ENCODE results near the gene NISCH. TPM values are rescaled to one million over a fixed set of nuclear protein-coding genes. Genes with fewer than 3 reads are reported as not detected.

Gene NISCH
- polyA plus RNA-seq, 2 of the 4 experiments (the other 2 are of a cell fraction) = 17.3 to 18.2 TPM

DNA sequence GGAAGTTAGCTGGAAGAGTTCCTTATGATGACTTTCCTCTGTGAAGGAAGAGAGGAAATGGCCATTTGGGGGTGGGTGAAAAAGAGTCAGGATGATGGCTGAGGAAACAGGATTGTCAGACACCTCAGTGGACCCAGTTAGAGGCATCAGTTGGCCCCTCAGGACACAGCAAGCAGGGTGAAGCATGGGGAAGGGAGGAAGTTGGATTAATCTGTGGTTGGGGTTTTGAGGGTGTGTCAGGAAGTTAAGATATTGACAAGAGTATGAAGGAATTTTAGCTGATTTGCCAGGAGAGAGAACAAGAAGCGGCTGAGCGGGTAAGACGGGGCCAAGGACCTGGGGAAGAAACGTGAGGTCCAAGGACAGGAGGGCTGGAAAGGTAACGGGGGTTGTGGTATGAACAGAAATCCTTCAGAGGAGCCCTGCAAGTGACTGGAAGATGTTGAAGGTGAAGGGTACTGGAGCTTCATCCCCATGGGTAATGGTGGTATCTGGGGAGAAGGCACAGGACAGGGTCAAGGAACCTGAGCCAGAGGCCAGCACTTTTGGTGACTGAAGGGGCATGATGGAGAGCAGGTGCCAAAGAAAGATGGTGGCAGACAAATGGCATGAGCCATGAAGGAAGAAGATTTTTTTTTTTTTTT is 83.7 kb downstream of the NISCH start:
- ATAC-seq = no peak
- H3K4me3 ChIP-seq = no peak overlapping the region
- no peaks in the 10 kb centered on the region for H3K9me3 ChIP-seq
- POLR2A ChIA-PET = interaction anchor here (1.0 kb wide), 1 partner anchor 132 kb away, joined by 3 read pairs; no protein-coding TSS in a partner anchor
- CTCF ChIA-PET = no interaction called here
- H3K4me2 ChIP-seq = no peak overlapping the region; the same call in 2 of the 3 replicates
- DNase-seq (ENCODE audit: low read depth in 1 of 2, low spot score in 1 of 2) = no peak
- no peak overlapping the region for H3K27ac ChIP-seq
- no peak for FAIRE-seq
- WGBS (ENCODE audit: missing lambda C conversion rate) = 94% methylated on average over 5 of the region's 5 CpGs
- H3K4me1 ChIP-seq = peaks cover 14% of the 10 kb centered on the region
- no peak for TF ChIP-seq SREBF2 (IDR thresholded peaks at IDR 0.05)
- TF ChIP-seq EP300 (IDR thresholded peaks at IDR 0.05) = no peak
- TF ChIP-seq TP53 (CRISPR knock-in tag; IDR thresholded peaks at IDR 0.05) = no peak
- no peak for TF ChIP-seq PHF8 (IDR thresholded peaks at IDR 0.05; ENCODE audit: borderline replicate concordance, low read depth)
- no peak for TF ChIP-seq RFX5 (IDR thresholded peaks at IDR 0.05)
- TF ChIP-seq, protein P1, sequence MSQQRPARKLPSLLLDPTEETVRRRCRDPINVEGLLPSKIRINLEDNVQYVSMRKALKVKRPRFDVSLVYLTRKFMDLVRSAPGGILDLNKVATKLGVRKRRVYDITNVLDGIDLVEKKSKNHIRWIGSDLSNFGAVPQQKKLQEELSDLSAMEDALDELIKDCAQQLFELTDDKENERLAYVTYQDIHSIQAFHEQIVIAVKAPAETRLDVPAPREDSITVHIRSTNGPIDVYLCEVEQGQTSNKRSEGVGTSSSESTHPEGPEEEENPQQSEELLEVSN (IDR thresholded peaks at IDR 0.05; ENCODE audit: borderline replicate concordance, low read depth) = no peak
- TF ChIP-seq JUNB (IDR thresholded peaks at IDR 0.05) = no peak
- no peak for TF ChIP-seq CHD4 (IDR thresholded peaks at IDR 0.05; ENCODE audit: borderline replicate concordance)
- no peak for TF ChIP-seq CBX8 (IDR thresholded peaks at IDR 0.05)
- TF ChIP-seq NFE2L2 (conservative IDR thresholded peaks at IDR 0.05; ENCODE audit: low read length) = no peak
- no peak for TF ChIP-seq HMGXB4 (CRISPR knock-in tag; IDR thresholded peaks at IDR 0.05; ENCODE audit: borderline replicate concordance)
- no peak for TF ChIP-seq MAZ (IDR thresholded peaks at IDR 0.05; ENCODE audit: borderline replicate concordance, low read depth, low read length)
- no peak for TF ChIP-seq RNF2 (IDR thresholded peaks at IDR 0.05; ENCODE audit: borderline replicate concordance, low read depth)
- TF ChIP-seq, protein P2, sequence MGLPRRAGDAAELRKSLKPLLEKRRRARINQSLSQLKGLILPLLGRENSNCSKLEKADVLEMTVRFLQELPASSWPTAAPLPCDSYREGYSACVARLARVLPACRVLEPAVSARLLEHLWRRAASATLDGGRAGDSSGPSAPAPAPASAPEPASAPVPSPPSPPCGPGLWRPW (IDR thresholded peaks at IDR 0.05) = no peak
- no peak for TF ChIP-seq POLR2A (IDR thresholded peaks at IDR 0.05; ENCODE audit: low read length)
- no peak for TF ChIP-seq HOXA7 (CRISPR knock-in tag; IDR thresholded peaks at IDR 0.05)
- TF ChIP-seq GATA3 (IDR thresholded peaks at IDR 0.05; ENCODE audit: borderline replicate concordance) = no peak
- TF ChIP-seq, protein P3, sequence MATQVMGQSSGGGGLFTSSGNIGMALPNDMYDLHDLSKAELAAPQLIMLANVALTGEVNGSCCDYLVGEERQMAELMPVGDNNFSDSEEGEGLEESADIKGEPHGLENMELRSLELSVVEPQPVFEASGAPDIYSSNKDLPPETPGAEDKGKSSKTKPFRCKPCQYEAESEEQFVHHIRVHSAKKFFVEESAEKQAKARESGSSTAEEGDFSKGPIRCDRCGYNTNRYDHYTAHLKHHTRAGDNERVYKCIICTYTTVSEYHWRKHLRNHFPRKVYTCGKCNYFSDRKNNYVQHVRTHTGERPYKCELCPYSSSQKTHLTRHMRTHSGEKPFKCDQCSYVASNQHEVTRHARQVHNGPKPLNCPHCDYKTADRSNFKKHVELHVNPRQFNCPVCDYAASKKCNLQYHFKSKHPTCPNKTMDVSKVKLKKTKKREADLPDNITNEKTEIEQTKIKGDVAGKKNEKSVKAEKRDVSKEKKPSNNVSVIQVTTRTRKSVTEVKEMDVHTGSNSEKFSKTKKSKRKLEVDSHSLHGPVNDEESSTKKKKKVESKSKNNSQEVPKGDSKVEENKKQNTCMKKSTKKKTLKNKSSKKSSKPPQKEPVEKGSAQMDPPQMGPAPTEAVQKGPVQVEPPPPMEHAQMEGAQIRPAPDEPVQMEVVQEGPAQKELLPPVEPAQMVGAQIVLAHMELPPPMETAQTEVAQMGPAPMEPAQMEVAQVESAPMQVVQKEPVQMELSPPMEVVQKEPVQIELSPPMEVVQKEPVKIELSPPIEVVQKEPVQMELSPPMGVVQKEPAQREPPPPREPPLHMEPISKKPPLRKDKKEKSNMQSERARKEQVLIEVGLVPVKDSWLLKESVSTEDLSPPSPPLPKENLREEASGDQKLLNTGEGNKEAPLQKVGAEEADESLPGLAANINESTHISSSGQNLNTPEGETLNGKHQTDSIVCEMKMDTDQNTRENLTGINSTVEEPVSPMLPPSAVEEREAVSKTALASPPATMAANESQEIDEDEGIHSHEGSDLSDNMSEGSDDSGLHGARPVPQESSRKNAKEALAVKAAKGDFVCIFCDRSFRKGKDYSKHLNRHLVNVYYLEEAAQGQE (IDR thresholded peaks at IDR 0.05) = no peak

- POLR2A ChIA-PET = no interaction called here
- ATAC-seq (no peak), DNase-seq (ENCODE audit: low read depth in 1 of 2, low spot score in 1 of 2) (no peak), FAIRE-seq (no peak)
- Histone ChIP-seq H3K4me3 (no peak overlapping the region), H3K4me1 (peaks cover 9% of the 10 kb centered on the region; the same call in 2 of the 3 replicates), H3K4me2 (no peak overlapping the region), H3K27ac (no peak overlapping the region), H3K9me3 (no peaks in the 10 kb centered on the region)
- CTCF ChIA-PET = interaction anchor here (1.0 kb wide), 1 partner anchor 141 kb away, joined by 3 read pairs; no protein-coding TSS in a partner anchor
- 70% methylated on average over 2 of the region's 2 CpGs for WGBS (ENCODE audit: missing lambda C conversion rate)
- TF ChIP-seq CHD4 (IDR thresholded peaks at IDR 0.05; ENCODE audit: borderline replicate concordance) (no peak), CEBPB (IDR thresholded peaks at IDR 0.05) (peak; percentile 85 to 88; a peak in 3 of 4 replicates)
Measured at GRCh38 chr3:52541050-52541449, 85.6 kb downstream of the NISCH start.

Other genes starting within 250 kb of the NISCH start
- 0.04 and 0.12 TPM in 2 replicates for gene TLR9, start 230.0 kb upstream of the NISCH start, polyA plus RNA-seq (2011; rRNA removed)
- gene TLR9, start 230.0 kb upstream of the NISCH start, polyA plus RNA-seq (2017; fragmentation: RNase III; extraction: RNeasy Plus Mini Kit Qiagen cat#74134 plus additional on column Dnase treatment) = not detected in 3 replicates
- 36.8 and 46.3 TPM in 2 replicates for gene TWF2, start 216.4 kb upstream of the NISCH start, polyA plus RNA-seq (2011; rRNA removed)
- 50.5 to 55.4 TPM (median 53.6 TPM) in 3 replicates for gene TWF2, start 216.4 kb upstream of the NISCH start, polyA plus RNA-seq (2017; fragmentation: RNase III; extraction: RNeasy Plus Mini Kit Qiagen cat#74134 plus additional on column Dnase treatment)
- 6.3 and 8.8 TPM in 2 replicates for gene PPM1M, start 209.8 kb upstream of the NISCH start, polyA plus RNA-seq (2011; rRNA removed)
- 5.8 to 8.0 TPM (median 5.9 TPM) in 3 replicates for gene PPM1M, start 209.8 kb upstream of the NISCH start, polyA plus RNA-seq (2017; fragmentation: RNase III; extraction: RNeasy Plus Mini Kit Qiagen cat#74134 plus additional on column Dnase treatment)
- gene WDR82, start 177.0 kb upstream of the NISCH start, polyA plus RNA-seq (2011; rRNA removed) = 52.7 and 58.5 TPM in 2 replicates
- 50.6 to 53.8 TPM (median 52.4 TPM) in 3 replicates for gene WDR82, start 177.0 kb upstream of the NISCH start, polyA plus RNA-seq (2017; fragmentation: RNase III; extraction: RNeasy Plus Mini Kit Qiagen cat#74134 plus additional on column Dnase treatment)
- 4.4 and 5.7 TPM in 2 replicates for gene GLYCTK, start 167.8 kb upstream of the NISCH start, polyA plus RNA-seq (2011; rRNA removed)
- 4.6 to 5.1 TPM (median 4.9 TPM) in 3 replicates for gene GLYCTK, start 167.8 kb upstream of the NISCH start, polyA plus RNA-seq (2017; fragmentation: RNase III; extraction: RNeasy Plus Mini Kit Qiagen cat#74134 plus additional on column Dnase treatment)
- 1.6 and 2.9 TPM in 2 replicates for gene DNAH1, start 139.3 kb upstream of the NISCH start, polyA plus RNA-seq (2011; rRNA removed)
- gene DNAH1, start 139.3 kb upstream of the NISCH start, polyA plus RNA-seq (2017; fragmentation: RNase III; extraction: RNeasy Plus Mini Kit Qiagen cat#74134 plus additional on column Dnase treatment) = 0.63 to 0.88 TPM (median 0.65 TPM) in 3 replicates
- 32.7 and 36.0 TPM in 2 replicates for gene BAP1, start 45.6 kb upstream of the NISCH start, polyA plus RNA-seq (2011; rRNA removed)
- gene BAP1, start 45.6 kb upstream of the NISCH start, polyA plus RNA-seq (2017; fragmentation: RNase III; extraction: RNeasy Plus Mini Kit Qiagen cat#74134 plus additional on column Dnase treatment) = 33.3 to 39.4 TPM (median 38.1 TPM) in 3 replicates
- 4.0 and 6.0 TPM in 2 replicates for gene PHF7, start 44.9 kb upstream of the NISCH start, polyA plus RNA-seq (2011; rRNA removed)
- gene PHF7, start 44.9 kb upstream of the NISCH start, polyA plus RNA-seq (2017; fragmentation: RNase III; extraction: RNeasy Plus Mini Kit Qiagen cat#74134 plus additional on column Dnase treatment) = 2.7 to 3.8 TPM (median 3.0 TPM) in 3 replicates
- 0.05 and 0.08 TPM in 2 replicates for gene SEMA3G, start 10.5 kb upstream of the NISCH start, polyA plus RNA-seq (2011; rRNA removed)
- 0.13 to 0.24 TPM (median 0.13 TPM) in 3 replicates for gene SEMA3G, start 10.5 kb upstream of the NISCH start, polyA plus RNA-seq (2017; fragmentation: RNase III; extraction: RNeasy Plus Mini Kit Qiagen cat#74134 plus additional on column Dnase treatment)
- gene TNNC1, start 1.6 kb upstream of the NISCH start, polyA plus RNA-seq (2011; rRNA removed) = 2.1 and 4.5 TPM in 2 replicates
- 2.6 to 3.3 TPM (median 2.8 TPM) in 3 replicates for gene TNNC1, start 1.6 kb upstream of the NISCH start, polyA plus RNA-seq (2017; fragmentation: RNase III; extraction: RNeasy Plus Mini Kit Qiagen cat#74134 plus additional on column Dnase treatment)
- gene STAB1, start 39.7 kb downstream of the NISCH start, polyA plus RNA-seq (2011; rRNA removed) = 0.03 TPM in 1 of 2 replicates, not detected in the other
- 0.04 to 0.07 TPM in 2 of 3 replicates, not detected in the other for gene STAB1, start 39.7 kb downstream of the NISCH start, polyA plus RNA-seq (2017; fragmentation: RNase III; extraction: RNeasy Plus Mini Kit Qiagen cat#74134 plus additional on column Dnase treatment)
- 23.2 and 50.4 TPM in 2 replicates for gene NT5DC2, start 78.3 kb downstream of the NISCH start, polyA plus RNA-seq (2011; rRNA removed)
- gene NT5DC2, start 78.3 kb downstream of the NISCH start, polyA plus RNA-seq (2017; fragmentation: RNase III; extraction: RNeasy Plus Mini Kit Qiagen cat#74134 plus additional on column Dnase treatment) = 71.6 to 82.0 TPM (median 81.1 TPM) in 3 replicates
- gene UQCC5, start 81.0 kb downstream of the NISCH start, polyA plus RNA-seq (2011; rRNA removed) = 9.3 and 11.7 TPM in 2 replicates
- 60.8 to 66.7 TPM (median 63.3 TPM) in 3 replicates for gene UQCC5, start 81.0 kb downstream of the NISCH start, polyA plus RNA-seq (2017; fragmentation: RNase III; extraction: RNeasy Plus Mini Kit Qiagen cat#74134 plus additional on column Dnase treatment)
- gene PBRM1, start 230.3 kb downstream of the NISCH start, polyA plus RNA-seq (2011; rRNA removed) = 21.6 and 24.9 TPM in 2 replicates
- 15.0 to 16.7 TPM (median 15.4 TPM) in 3 replicates for gene PBRM1, start 230.3 kb downstream of the NISCH start, polyA plus RNA-seq (2017; fragmentation: RNase III; extraction: RNeasy Plus Mini Kit Qiagen cat#74134 plus additional on column Dnase treatment)
- 125 and 139 TPM in 2 replicates for gene GNL3, start 230.4 kb downstream of the NISCH start, polyA plus RNA-seq (2011; rRNA removed)
- 123 to 146 TPM (median 125 TPM) in 3 replicates for gene GNL3, start 230.4 kb downstream of the NISCH start, polyA plus RNA-seq (2017; fragmentation: RNase III; extraction: RNeasy Plus Mini Kit Qiagen cat#74134 plus additional on column Dnase treatment)